Measurements from ENCODE around the gene SLC6A3. TPM values are rescaled to one million over a fixed set of nuclear protein-coding genes. Genes with fewer than 3 reads are reported as not detected.

The SLC6A3 gene
- under 1 TPM in 1 of 6 donors, not detected in 5; 0.09 TPM for polyA plus RNA-seq (ENCODE audit: low read depth in 6 of 6)

- H3K27me3 Mint-ChIP-seq = peaks cover 37 to 80% (median 57%) of the 10 kb centered on the region in 3 donors
- peaks cover 6 to 21% (median 15%) of the 10 kb centered on the region in 3 donors for H3K4me1 Mint-ChIP-seq
- H3K9me3 Mint-ChIP-seq = peaks cover 0 to 6% (median 2%) of the 10 kb centered on the region in 7 donors
- H3K4me3 Mint-ChIP-seq = peak within 1 kb of the TSS; percentile 63 to 92 (median 78)
- ATAC-seq (ENCODE audit: low read depth in 2 of 2) = peak; percentile 50 to 58
- peak; percentile 20 for DNase-seq
- peaks cover 2 to 9% of the 10 kb centered on the region in 2 donors for H3K36me3 Mint-ChIP-seq
- H3K27ac Mint-ChIP-seq = peak within 1 kb of the TSS in 1 of 6 donors; percentile 60
Observed at GRCh38 chr5:1445313-1445688, at the start of gene SLC6A3. SLC6A3 (minus strand) TSS chr5:1445440; CDS start chr5:1443197, 2,243 bp downstream.

- H3K27me3 Mint-ChIP-seq = no peaks in the 10 kb centered on the region
- no peak for DNase-seq
- ATAC-seq (ENCODE audit: low read depth in 2 of 2) = no peak
- no peaks in the 10 kb centered on the region for H3K9me3 Mint-ChIP-seq
- peak overlapping the region; percentile 98 to 100 (median 99) for H3K27ac Mint-ChIP-seq
- H3K36me3 Mint-ChIP-seq = peaks cover 0 to 8% of the 10 kb centered on the region in 2 donors
- peak overlapping the region; percentile 72 to 93 (median 84) for H3K4me3 Mint-ChIP-seq
- H3K4me1 Mint-ChIP-seq = peaks cover 67 to 100% (median 98%) of the 10 kb centered on the region in 3 donors
Observed at GRCh38 chr5:1493941-1494340, 48.7 kb upstream of the SLC6A3 start.

- Mint-ChIP-seq H3K9me3 (no peaks in the 10 kb centered on the region), H3K4me3 (peak overlapping the region; percentile 72 to 93 (median 84)), H3K27me3 (no peaks in the 10 kb centered on the region), H3K27ac (peak overlapping the region; percentile 98 to 100 (median 99)), H3K36me3 (peaks cover 4 to 8% of the 10 kb centered on the region in 2 donors), H3K4me1 (peaks cover 67 to 100% (median 98%) of the 10 kb centered on the region in 3 donors)
- ATAC-seq (ENCODE audit: low read depth in 2 of 2) = no peak
- DNase-seq = no peak
Observed at GRCh38 chr5:1493413-1493812, 48.2 kb upstream of the SLC6A3 start.

- peak; percentile 46 for DNase-seq
- Mint-ChIP-seq H3K4me1 (peaks cover 64 to 100% (median 97%) of the 10 kb centered on the region in 3 donors), H3K36me3 (peaks cover 8 to 10% of the 10 kb centered on the region in 2 donors), H3K9me3 (no peaks in the 10 kb centered on the region), H3K27me3 (no peaks in the 10 kb centered on the region), H3K4me3 (peak overlapping the region; percentile 21 to 93 (median 73)), H3K27ac (peak overlapping the region; percentile 11 to 100 (median 98))
- no peak for ATAC-seq (ENCODE audit: low read depth in 2 of 2)
Observed at GRCh38 chr5:1492757-1493156, 47.5 kb upstream of the SLC6A3 start.

GRCh38 chr5:1490376-1490775 lies 45.1 kb upstream of the SLC6A3 start:
- no peaks in the 10 kb centered on the region for H3K27me3 Mint-ChIP-seq
- peak; percentile 50 for DNase-seq
- H3K4me1 Mint-ChIP-seq = peaks cover 48 to 98% (median 91%) of the 10 kb centered on the region in 3 donors
- no peak for ATAC-seq (ENCODE audit: low read depth in 2 of 2)
- H3K36me3 Mint-ChIP-seq = peaks cover 10 to 14% of the 10 kb centered on the region in 2 donors
- peak overlapping the region; percentile 17 to 81 (median 52) for H3K4me3 Mint-ChIP-seq
- H3K27ac Mint-ChIP-seq = peak overlapping the region; percentile 89 to 98 (median 95)
- no peaks in the 10 kb centered on the region for H3K9me3 Mint-ChIP-seq

GRCh38 chr5:1489754-1490153 lies 44.5 kb upstream of the SLC6A3 start:
- H3K4me1 Mint-ChIP-seq = peaks cover 48 to 98% (median 91%) of the 10 kb centered on the region in 3 donors
- H3K27ac Mint-ChIP-seq = peak overlapping the region; percentile 89 to 98 (median 97)
- no peaks in the 10 kb centered on the region for H3K27me3 Mint-ChIP-seq
- ATAC-seq (ENCODE audit: low read depth in 2 of 2) = no peak
- peak overlapping the region; percentile 2 to 83 (median 66) for H3K4me3 Mint-ChIP-seq
- no peak for DNase-seq
- H3K36me3 Mint-ChIP-seq = peaks cover 10 to 14% of the 10 kb centered on the region in 2 donors
- H3K9me3 Mint-ChIP-seq = no peaks in the 10 kb centered on the region

- H3K4me3 Mint-ChIP-seq = peak overlapping the region; percentile 35 to 83 (median 72)
- DNase-seq (peak; percentile 73), ATAC-seq (ENCODE audit: low read depth in 2 of 2) (peak; percentile 34 to 35)
- peaks cover 10 to 14% of the 10 kb centered on the region in 2 donors for H3K36me3 Mint-ChIP-seq
- H3K27ac Mint-ChIP-seq = peak overlapping the region; percentile 89 to 100 (median 97)
- peaks cover 48 to 98% (median 89%) of the 10 kb centered on the region in 3 donors for H3K4me1 Mint-ChIP-seq
- H3K9me3 Mint-ChIP-seq = no peaks in the 10 kb centered on the region
- H3K27me3 Mint-ChIP-seq = no peaks in the 10 kb centered on the region
Observed at GRCh38 chr5:1488882-1489680, 43.8 kb upstream of the SLC6A3 start.

GRCh38 chr5:1487079-1487764 lies 42.0 kb upstream of the SLC6A3 start:
- no peaks in the 10 kb centered on the region for H3K9me3 Mint-ChIP-seq
- peaks cover 53 to 90% (median 78%) of the 10 kb centered on the region in 3 donors for H3K4me1 Mint-ChIP-seq
- peak overlapping the region; percentile 83 to 100 (median 93) for H3K27ac Mint-ChIP-seq
- no peak for ATAC-seq (ENCODE audit: low read depth in 2 of 2)
- no peaks in the 10 kb centered on the region for H3K27me3 Mint-ChIP-seq
- peaks cover 10 to 14% of the 10 kb centered on the region in 2 donors for H3K36me3 Mint-ChIP-seq
- no peak for DNase-seq
- peak overlapping the region in 3 of 8 donors; percentile 25 to 79 (median 25) for H3K4me3 Mint-ChIP-seq

- peak overlapping the region in 3 of 8 donors; percentile 28 to 70 (median 35) for H3K4me3 Mint-ChIP-seq
- peaks cover 63 to 90% (median 77%) of the 10 kb centered on the region in 3 donors for H3K4me1 Mint-ChIP-seq
- peaks cover 10 to 13% of the 10 kb centered on the region in 2 donors for H3K36me3 Mint-ChIP-seq
- H3K27ac Mint-ChIP-seq = peak overlapping the region; percentile 7 to 100 (median 98)
- no peaks in the 10 kb centered on the region for H3K27me3 Mint-ChIP-seq
- DNase-seq (no peak), ATAC-seq (ENCODE audit: low read depth in 2 of 2) (no peak)
- H3K9me3 Mint-ChIP-seq = no peaks in the 10 kb centered on the region
Observed at GRCh38 chr5:1486271-1486670, 41.0 kb upstream of the SLC6A3 start.

- Mint-ChIP-seq H3K27ac (peak overlapping the region; percentile 98 to 100 (median 99)), H3K27me3 (no peaks in the 10 kb centered on the region), H3K36me3 (peaks cover 7 to 10% of the 10 kb centered on the region in 2 donors), H3K4me3 (peak overlapping the region in 7 of 8 donors; percentile 70 to 92 (median 87)), H3K9me3 (no peaks in the 10 kb centered on the region), H3K4me1 (peaks cover 60 to 89% (median 75%) of the 10 kb centered on the region in 3 donors)
- no peak for ATAC-seq (ENCODE audit: low read depth in 2 of 2)
- DNase-seq = no peak
Observed at GRCh38 chr5:1485579-1486118, 40.4 kb upstream of the SLC6A3 start.

- H3K27me3 Mint-ChIP-seq = no peaks in the 10 kb centered on the region
- peak overlapping the region; percentile 62 to 92 (median 85) for H3K4me3 Mint-ChIP-seq
- H3K36me3 Mint-ChIP-seq = peaks cover 7 to 10% of the 10 kb centered on the region in 2 donors
- ATAC-seq (ENCODE audit: low read depth in 2 of 2) (peak; percentile 81 to 87), DNase-seq (peak; percentile 90)
- peak overlapping the region; percentile 98 to 100 (median 99) for H3K27ac Mint-ChIP-seq
- peaks cover 63 to 89% (median 75%) of the 10 kb centered on the region in 3 donors for H3K4me1 Mint-ChIP-seq
- no peaks in the 10 kb centered on the region for H3K9me3 Mint-ChIP-seq
Observed at GRCh38 chr5:1484730-1485578, 39.7 kb upstream of the SLC6A3 start.

Measured in naive B cell (primary cell).